ENCODE data around the gene TADA2A.

- TF ChIP-seq POLR2A (IDR thresholded peaks at IDR 0.05; ENCODE audit: low read depth, low read length): no peak
- TF ChIP-seq TAF1 (IDR thresholded peaks at IDR 0.05; ENCODE audit: low read depth, low read length): no peak
- no peak for TF ChIP-seq SPI1 (IDR thresholded peaks at IDR 0.05; ENCODE audit: low read depth, low read length)
- TF ChIP-seq PAX5 (IDR thresholded peaks at IDR 0.05; ENCODE audit: insufficient read depth, low read length, severe bottlenecking): no peak
These were observed 71.5 kb downstream of the TADA2A start for GRCh38 chr17:37478187-37478586.

All from GM12891 (cell line).